ENCODE measurements around the gene SLC29A3. TPM values are rescaled to one million over a fixed set of nuclear protein-coding genes. Genes with fewer than 3 reads are reported as not detected.

The SLC29A3 gene
- total RNA-seq, 1 experiment from 2014 or later = 7.6 TPM

GRCh38 chr10:71388583-71389310 lies 69.7 kb downstream of the SLC29A3 start:
- H3K36me3 ChIP-seq (ENCODE audit: control insufficient read depth, insufficient read depth, low read length) = no peaks in the 10 kb centered on the region
- DNase-seq (ENCODE audit: low read depth, low spot score) (no peak), ATAC-seq (no peak)
- CTCF ChIA-PET = no interaction called here
- H3K9me3 ChIP-seq (ENCODE audit: control insufficient read depth, insufficient read depth, low read depth, low read length) = no peaks in the 10 kb centered on the region
- no TSS peak for BruUV-seq (replicated peaks)
- H3K27me3 ChIP-seq (ENCODE audit: control insufficient read depth, insufficient read depth, low read length) = peaks cover 4% of the 10 kb centered on the region
- POLR2A ChIA-PET = no interaction called here
- H3K4me1 ChIP-seq (ENCODE audit: control insufficient read depth, insufficient read depth, low read length) = no peaks in the 10 kb centered on the region
- H3K4me3 ChIP-seq (ENCODE audit: low read depth in 2 of 2, low read length in 2 of 2) = no peak overlapping the region
- no peak for TF ChIP-seq TCF7L2 (IDR thresholded peaks at IDR 0.05; ENCODE audit: low read depth, low read length)
- no peak for TF ChIP-seq SIN3A (IDR thresholded peaks at IDR 0.05; ENCODE audit: borderline replicate concordance, insufficient read depth, low read depth, low read length)
- TF ChIP-seq POLR2AphosphoS5 (IDR thresholded peaks at IDR 0.05; ENCODE audit: low read depth, low read length) = no peak
- no peak for TF ChIP-seq REST (IDR thresholded peaks at IDR 0.05; ENCODE audit: insufficient read depth in 1 of 2, low read depth in 2 of 2, low read length in 1 of 2)
- no peak for TF ChIP-seq CTCF (IDR thresholded peaks at IDR 0.05)
- in situ Hi-C loops (cut with HindIII; ENCODE audit: low pct_unique_long_range_greater_than_20kb, low sequenced_read_pairs) = no loop called here
- H3K27ac ChIP-seq (ENCODE audit: low read length) = no peak overlapping the region
- intact Hi-C loops (cut with micrococcal nuclease; ENCODE audit: unreplicated experiment) = no loop called here

- in situ Hi-C loops (cut with HindIII; ENCODE audit: low pct_unique_long_range_greater_than_20kb, low sequenced_read_pairs) (no loop called here), intact Hi-C loops (cut with micrococcal nuclease; ENCODE audit: unreplicated experiment) (no loop called here)
- TF ChIP-seq REST (IDR thresholded peaks at IDR 0.05; ENCODE audit: insufficient read depth in 1 of 2, low read depth in 2 of 2, low read length in 1 of 2) (no peak), CTCF (IDR thresholded peaks at IDR 0.05) (no peak), SIN3A (IDR thresholded peaks at IDR 0.05; ENCODE audit: borderline replicate concordance, insufficient read depth, low read depth, low read length) (no peak), TCF7L2 (IDR thresholded peaks at IDR 0.05; ENCODE audit: low read depth, low read length) (no peak), POLR2AphosphoS5 (IDR thresholded peaks at IDR 0.05; ENCODE audit: low read depth, low read length) (no peak)
- no peaks in the 10 kb centered on the region for H3K4me1 ChIP-seq (ENCODE audit: control insufficient read depth, insufficient read depth, low read length)
- BruUV-seq (replicated peaks) = no TSS peak
- ATAC-seq (no peak), DNase-seq (ENCODE audit: low read depth, low spot score) (no peak)
- no peak overlapping the region for H3K27ac ChIP-seq (ENCODE audit: low read length)
- peaks cover 4% of the 10 kb centered on the region for H3K27me3 ChIP-seq (ENCODE audit: control insufficient read depth, insufficient read depth, low read length)
- CTCF ChIA-PET = no interaction called here
- no peaks in the 10 kb centered on the region for H3K36me3 ChIP-seq (ENCODE audit: control insufficient read depth, insufficient read depth, low read length)
- POLR2A ChIA-PET = no interaction called here
- no peak overlapping the region for H3K4me3 ChIP-seq (ENCODE audit: low read depth in 2 of 2, low read length in 2 of 2)
- no peaks in the 10 kb centered on the region for H3K9me3 ChIP-seq (ENCODE audit: control insufficient read depth, insufficient read depth, low read depth, low read length)
Observed at GRCh38 chr10:71389768-71390460, 70.9 kb downstream of the SLC29A3 start.

All from Panc1 (cell line).